ENCODE data around the gene SUPT6H. TPM values are rescaled to one million over a fixed set of nuclear protein-coding genes. Genes with fewer than 3 reads are reported as not detected.
A peak's percentile ranks its signal among the peaks of the same experiment; 100 is the strongest.
"Not testable (repeated sequence)": the region's sequence is repeated elsewhere in the genome, so short reads cannot be mapped to it uniquely, and the experiment has no call there.

The SUPT6H gene
- total RNA-seq, 1 donor from 2014 or later = 36.5 TPM

GRCh38 chr17:28646039-28646754 lies 15.8 kb upstream of the SUPT6H start:
- Histone ChIP-seq H3K36me3 (ENCODE audit: control insufficient read depth in 3 of 3, insufficient read depth in 3 of 3, low read length in 3 of 3) (peaks cover 27 to 31% (median 28%) of the 10 kb centered on the region in 3 donors), H3K9ac (ENCODE audit: low read depth in 1 of 3, low read length in 3 of 3) (peak overlapping the region in 2 of 3 donors; percentile 57 to 93), H3K4me1 (ENCODE audit: control insufficient read depth in 3 of 3, insufficient read depth in 3 of 3, low read length in 3 of 3) (peaks cover 34 to 35% (median 34%) of the 10 kb centered on the region in 3 donors)

DNA sequence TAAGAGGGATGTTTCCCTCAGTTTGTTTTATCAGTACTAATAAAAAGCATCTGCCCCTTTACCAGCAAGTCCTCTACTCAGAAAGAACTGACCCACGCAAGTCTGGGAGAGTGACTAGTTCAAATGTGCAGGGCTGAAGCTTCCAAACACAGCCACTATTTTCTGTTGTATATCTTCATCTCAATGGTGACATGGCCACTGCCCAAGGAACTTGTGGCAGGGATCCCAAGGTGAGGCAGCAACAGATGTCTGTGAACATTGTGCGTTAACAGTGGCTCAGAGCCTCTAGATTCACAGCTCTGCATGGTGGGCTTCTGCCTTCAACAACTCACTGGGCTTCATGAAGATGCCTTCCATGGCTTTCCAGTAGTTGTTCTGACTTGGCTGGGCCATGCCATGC lies 13.3 kb upstream of the SUPT6H start:
- peaks cover 12 to 29% (median 27%) of the 10 kb centered on the region in 3 donors for H3K36me3 ChIP-seq (ENCODE audit: control insufficient read depth in 3 of 3, insufficient read depth in 3 of 3, low read length in 3 of 3)
- no peak overlapping the region for H3K27ac ChIP-seq (ENCODE audit: low read depth, low read length)
- H3K9ac ChIP-seq (ENCODE audit: low read depth in 1 of 3, low read length in 3 of 3) = no peak overlapping the region
- H3K9me3 ChIP-seq (ENCODE audit: control insufficient read depth in 3 of 3, low read length in 3 of 3) = no peaks in the 10 kb centered on the region
- no peaks in the 10 kb centered on the region for H3K27me3 ChIP-seq (ENCODE audit: control insufficient read depth in 3 of 3, insufficient read depth in 3 of 3, low read length in 3 of 3)
- H3K4me3 ChIP-seq (ENCODE audit: low read length in 3 of 3) = no peak overlapping the region
- peaks cover 22 to 23% (median 23%) of the 10 kb centered on the region in 3 donors for H3K4me1 ChIP-seq (ENCODE audit: control insufficient read depth in 3 of 3, insufficient read depth in 3 of 3, low read length in 3 of 3)

More at GRCh38 chr17:28646039-28646754, 15.8 kb upstream of the SUPT6H start:
- Histone ChIP-seq H3K27ac (ENCODE audit: low read depth, low read length) (peak overlapping the region; percentile 91), H3K9me3 (ENCODE audit: control insufficient read depth in 3 of 3, low read length in 3 of 3) (no peaks in the 10 kb centered on the region), H3K4me3 (ENCODE audit: low read length in 3 of 3) (peak overlapping the region; percentile 91 to 93 (median 93)), H3K27me3 (ENCODE audit: control insufficient read depth in 3 of 3, insufficient read depth in 3 of 3, low read length in 3 of 3) (no peaks in the 10 kb centered on the region)

- Histone ChIP-seq H3K27me3 (ENCODE audit: control insufficient read depth in 3 of 3, insufficient read depth in 3 of 3, low read length in 3 of 3) (no peaks in the 10 kb centered on the region), H3K4me3 (ENCODE audit: low read length in 3 of 3) (no peak overlapping the region), H3K36me3 (ENCODE audit: control insufficient read depth in 3 of 3, insufficient read depth in 3 of 3, low read length in 3 of 3) (peaks cover 16 to 26% (median 20%) of the 10 kb centered on the region in 3 donors), H3K9me3 (ENCODE audit: control insufficient read depth in 3 of 3, low read length in 3 of 3) (no peaks in the 10 kb centered on the region), H3K4me1 (ENCODE audit: control insufficient read depth in 3 of 3, insufficient read depth in 3 of 3, low read length in 3 of 3) (peaks cover 0 to 3% (median 0%) of the 10 kb centered on the region in 3 donors), H3K27ac (ENCODE audit: low read depth, low read length) (no peak overlapping the region), H3K9ac (ENCODE audit: low read depth in 1 of 3, low read length in 3 of 3) (no peak overlapping the region)
Observed at GRCh38 chr17:28655160-28655559, 6.8 kb upstream of the SUPT6H start.

GRCh38 chr17:28657756-28658155 lies 4.2 kb upstream of the SUPT6H start:
- Histone ChIP-seq H3K9me3 (ENCODE audit: control insufficient read depth in 3 of 3, low read length in 3 of 3) (no peaks in the 10 kb centered on the region), H3K4me3 (ENCODE audit: low read length in 3 of 3) (no peak overlapping the region), H3K4me1 (ENCODE audit: control insufficient read depth in 3 of 3, insufficient read depth in 3 of 3, low read length in 3 of 3) (peaks cover 8 to 26% (median 10%) of the 10 kb centered on the region in 3 donors), H3K27me3 (ENCODE audit: control insufficient read depth in 3 of 3, insufficient read depth in 3 of 3, low read length in 3 of 3) (no peaks in the 10 kb centered on the region), H3K36me3 (ENCODE audit: control insufficient read depth in 3 of 3, insufficient read depth in 3 of 3, low read length in 3 of 3) (peaks cover 7 to 13% (median 12%) of the 10 kb centered on the region in 3 donors), H3K9ac (ENCODE audit: low read depth in 1 of 3, low read length in 3 of 3) (no peak overlapping the region), H3K27ac (ENCODE audit: low read depth, low read length) (no peak overlapping the region)

GRCh38 chr17:28658342-28658741 lies 3.7 kb upstream of the SUPT6H start:
- H3K36me3 ChIP-seq (ENCODE audit: control insufficient read depth in 3 of 3, insufficient read depth in 3 of 3, low read length in 3 of 3) = peaks cover 1 to 12% (median 9%) of the 10 kb centered on the region in 3 donors

DNA sequence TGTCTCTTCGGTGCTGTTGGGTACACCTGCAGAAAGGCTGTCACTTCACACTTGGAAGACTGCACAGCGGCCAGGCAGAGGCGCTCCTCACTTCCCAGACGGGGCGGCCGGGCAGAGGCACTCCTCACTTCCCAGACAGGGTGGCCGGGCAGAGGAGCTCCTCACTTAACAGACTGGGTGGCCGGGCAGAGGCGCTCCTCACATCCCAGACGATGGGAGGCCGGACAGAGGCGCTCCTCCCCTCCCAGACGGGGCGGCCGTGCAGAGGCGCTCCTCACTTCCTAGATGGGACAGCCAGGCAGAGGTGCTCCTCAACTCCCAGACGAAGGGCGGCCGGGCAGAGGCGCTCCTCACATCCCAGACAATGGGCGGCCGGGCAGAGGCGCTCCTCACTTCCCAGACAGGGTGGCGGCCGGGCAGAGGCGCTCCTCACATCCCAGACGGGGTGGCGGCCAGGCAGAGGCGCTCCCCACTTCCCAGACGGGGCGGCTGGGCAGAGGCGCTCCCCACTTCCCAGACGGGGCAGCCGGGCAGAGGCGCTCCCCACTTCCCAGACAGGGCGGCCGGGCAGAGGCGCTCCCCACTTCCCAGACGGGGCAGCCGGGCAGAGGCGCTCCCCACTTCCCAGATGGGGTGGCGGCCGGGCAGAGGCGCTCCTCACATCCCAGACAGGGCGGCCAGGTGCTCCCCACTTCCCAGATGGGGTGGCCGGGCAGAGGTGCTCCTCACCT lies 3.1 kb upstream of the SUPT6H start:
- not testable (repeated sequence) for H3K9me3 ChIP-seq (ENCODE audit: control insufficient read depth in 3 of 3, low read length in 3 of 3); H3K36me3 ChIP-seq (ENCODE audit: control insufficient read depth in 3 of 3, insufficient read depth in 3 of 3, low read length in 3 of 3); H3K9ac ChIP-seq (ENCODE audit: low read depth in 1 of 3, low read length in 3 of 3); H3K27ac ChIP-seq (ENCODE audit: low read depth, low read length); H3K4me3 ChIP-seq (ENCODE audit: low read length in 3 of 3); H3K27me3 ChIP-seq (ENCODE audit: control insufficient read depth in 3 of 3, insufficient read depth in 3 of 3, low read length in 3 of 3)
- H3K4me1 ChIP-seq (ENCODE audit: control insufficient read depth in 3 of 3, insufficient read depth in 3 of 3, low read length in 3 of 3) = peaks cover 18 to 37% (median 21%) of the 10 kb centered on the region in 3 donors

More at GRCh38 chr17:28658342-28658741, 3.7 kb upstream of the SUPT6H start:
- not testable (repeated sequence) for H3K9me3 ChIP-seq (ENCODE audit: control insufficient read depth in 3 of 3, low read length in 3 of 3); H3K27ac ChIP-seq (ENCODE audit: low read depth, low read length); H3K9ac ChIP-seq (ENCODE audit: low read depth in 1 of 3, low read length in 3 of 3); H3K27me3 ChIP-seq (ENCODE audit: control insufficient read depth in 3 of 3, insufficient read depth in 3 of 3, low read length in 3 of 3); H3K4me3 ChIP-seq (ENCODE audit: low read length in 3 of 3)
- peaks cover 14 to 32% (median 15%) of the 10 kb centered on the region in 3 donors for H3K4me1 ChIP-seq (ENCODE audit: control insufficient read depth in 3 of 3, insufficient read depth in 3 of 3, low read length in 3 of 3)

DNA sequence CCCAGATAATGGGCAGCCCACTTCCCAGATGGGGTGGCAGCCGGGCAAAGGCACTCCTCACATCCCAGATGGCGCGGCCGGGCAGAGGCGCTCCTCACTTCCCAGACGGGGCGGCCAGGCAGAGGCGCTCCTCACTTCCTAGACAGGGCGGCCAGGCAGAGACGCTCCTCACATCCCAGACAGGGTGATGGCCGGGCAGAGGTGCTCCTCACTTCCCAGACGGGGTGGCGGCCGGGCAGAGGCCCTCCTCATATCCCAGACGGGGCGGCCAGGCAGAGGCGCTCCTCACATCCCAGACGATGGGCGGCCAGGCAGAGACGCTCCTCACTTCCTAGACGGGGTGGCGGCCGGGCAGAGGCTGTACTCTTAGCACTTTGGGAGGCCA lies 2.5 kb upstream of the SUPT6H start:
- peaks cover 22 to 42% (median 27%) of the 10 kb centered on the region in 3 donors for H3K4me1 ChIP-seq (ENCODE audit: control insufficient read depth in 3 of 3, insufficient read depth in 3 of 3, low read length in 3 of 3)
- not testable (repeated sequence) for H3K9me3 ChIP-seq (ENCODE audit: control insufficient read depth in 3 of 3, low read length in 3 of 3); H3K9ac ChIP-seq (ENCODE audit: low read depth in 1 of 3, low read length in 3 of 3); H3K27me3 ChIP-seq (ENCODE audit: control insufficient read depth in 3 of 3, insufficient read depth in 3 of 3, low read length in 3 of 3); H3K27ac ChIP-seq (ENCODE audit: low read depth, low read length); H3K36me3 ChIP-seq (ENCODE audit: control insufficient read depth in 3 of 3, insufficient read depth in 3 of 3, low read length in 3 of 3); H3K4me3 ChIP-seq (ENCODE audit: low read length in 3 of 3)

DNA sequence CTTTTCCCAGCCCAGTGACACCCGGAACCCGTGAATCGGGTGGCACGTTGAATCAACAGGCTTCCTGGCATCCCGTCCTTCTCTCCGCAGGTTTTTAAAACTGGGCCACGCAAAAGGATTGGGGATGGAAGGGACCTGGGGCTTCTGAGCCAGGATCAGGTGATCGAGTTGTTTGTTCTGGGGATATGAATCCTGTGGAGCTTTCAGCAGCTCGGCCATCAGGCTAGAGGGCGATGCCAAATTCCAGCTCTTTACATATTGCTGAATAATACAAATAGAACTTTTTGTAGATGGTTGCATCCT lies 473 bp downstream of the SUPT6H start:
- Histone ChIP-seq H3K4me3 (ENCODE audit: low read length in 3 of 3) (peak overlapping the region; percentile 95 to 99 (median 98)), H3K4me1 (ENCODE audit: control insufficient read depth in 3 of 3, insufficient read depth in 3 of 3, low read length in 3 of 3) (peaks cover 30 to 54% (median 34%) of the 10 kb centered on the region in 3 donors), H3K9me3 (ENCODE audit: control insufficient read depth in 3 of 3, low read length in 3 of 3) (no peaks in the 10 kb centered on the region), H3K36me3 (ENCODE audit: control insufficient read depth in 3 of 3, insufficient read depth in 3 of 3, low read length in 3 of 3) (peaks cover 4 to 9% (median 5%) of the 10 kb centered on the region in 3 donors), H3K27me3 (ENCODE audit: control insufficient read depth in 3 of 3, insufficient read depth in 3 of 3, low read length in 3 of 3) (no peaks in the 10 kb centered on the region), H3K27ac (ENCODE audit: low read depth, low read length) (peak overlapping the region; percentile 99), H3K9ac (ENCODE audit: low read depth in 1 of 3, low read length in 3 of 3) (peak overlapping the region; percentile 94 to 100 (median 99))

DNA sequence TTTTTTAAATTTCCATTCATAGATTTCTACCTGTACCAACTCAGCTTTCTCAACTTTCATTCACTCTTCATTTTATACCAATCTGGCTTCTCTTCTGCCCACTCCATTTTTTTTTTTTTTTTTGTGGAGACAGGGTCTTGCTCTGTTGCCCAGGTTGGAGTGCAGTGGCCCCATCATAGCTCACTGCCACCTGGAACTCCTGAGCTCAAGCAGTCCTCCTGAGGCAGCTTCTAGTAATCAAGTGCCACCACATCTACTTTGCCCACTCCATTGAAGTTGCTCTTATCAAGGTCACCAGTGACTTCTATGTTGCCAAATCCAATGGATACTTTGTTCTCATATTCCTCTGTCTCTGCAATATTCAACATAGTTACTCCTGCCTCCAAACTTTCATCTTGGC lies 1.7 kb downstream of the SUPT6H start:
- Histone ChIP-seq H3K4me3 (ENCODE audit: low read length in 3 of 3) (no peak overlapping the region), H3K9ac (ENCODE audit: low read depth in 1 of 3, low read length in 3 of 3) (peak overlapping the region in 1 of 3 donors; percentile 94), H3K36me3 (ENCODE audit: control insufficient read depth in 3 of 3, insufficient read depth in 3 of 3, low read length in 3 of 3) (peaks cover 8 to 19% (median 10%) of the 10 kb centered on the region in 3 donors), H3K27me3 (ENCODE audit: control insufficient read depth in 3 of 3, insufficient read depth in 3 of 3, low read length in 3 of 3) (no peaks in the 10 kb centered on the region), H3K27ac (ENCODE audit: low read depth, low read length) (no peak overlapping the region), H3K9me3 (ENCODE audit: control insufficient read depth in 3 of 3, low read length in 3 of 3) (no peaks in the 10 kb centered on the region), H3K4me1 (ENCODE audit: control insufficient read depth in 3 of 3, insufficient read depth in 3 of 3, low read length in 3 of 3) (peaks cover 30 to 61% (median 34%) of the 10 kb centered on the region in 3 donors)

DNA sequence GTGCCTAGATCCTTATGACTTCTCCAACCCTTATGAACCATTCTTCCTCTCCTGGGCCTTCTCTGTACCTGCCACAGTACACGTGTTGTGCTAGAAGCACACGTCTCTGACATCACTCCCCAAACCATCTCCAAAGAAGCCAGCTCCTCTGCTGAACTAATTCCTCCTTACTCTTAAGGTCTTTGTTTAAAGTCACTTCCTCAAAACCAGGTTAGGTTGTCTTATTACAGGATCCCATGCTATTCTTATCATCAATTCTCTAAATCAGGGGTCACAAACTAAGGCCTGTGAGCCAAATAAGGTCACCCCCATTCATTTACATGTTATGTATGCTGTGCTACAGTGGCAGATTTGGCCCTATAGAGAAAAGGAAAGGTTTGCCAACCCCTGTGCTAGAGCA lies 4.0 kb downstream of the SUPT6H start:
- Histone ChIP-seq H3K27ac (ENCODE audit: low read depth, low read length) (no peak overlapping the region), H3K9me3 (ENCODE audit: control insufficient read depth in 3 of 3, low read length in 3 of 3) (no peaks in the 10 kb centered on the region), H3K27me3 (ENCODE audit: control insufficient read depth in 3 of 3, insufficient read depth in 3 of 3, low read length in 3 of 3) (no peaks in the 10 kb centered on the region), H3K9ac (ENCODE audit: low read depth in 1 of 3, low read length in 3 of 3) (no peak overlapping the region), H3K4me1 (ENCODE audit: control insufficient read depth in 3 of 3, insufficient read depth in 3 of 3, low read length in 3 of 3) (peaks cover 28 to 51% (median 29%) of the 10 kb centered on the region in 3 donors), H3K36me3 (ENCODE audit: control insufficient read depth in 3 of 3, insufficient read depth in 3 of 3, low read length in 3 of 3) (peaks cover 6 to 27% (median 17%) of the 10 kb centered on the region in 3 donors), H3K4me3 (ENCODE audit: low read length in 3 of 3) (no peak overlapping the region)
